Measurements from ENCODE around the gene CR1L.
"Not testable (repeated sequence)": the region's sequence is repeated elsewhere in the genome, so short reads cannot be mapped to it uniquely, and the experiment has no call there.

- not testable (repeated sequence) for TF ChIP-seq CTCF (IDR thresholded peaks at IDR 0.05 in 2 of 3, conservative IDR thresholded peaks at IDR 0.05 in 1 of 3; ENCODE audit: insufficient read depth in 2 of 3, low read depth in 1 of 3, low read length in 3 of 3); MAZ (CRISPR knock-in tag; conservative IDR thresholded peaks at IDR 0.05 in 1 of 2, IDR thresholded peaks at IDR 0.05 in 1 of 2); ETS1 (conservative IDR thresholded peaks at IDR 0.05; ENCODE audit: control insufficient read depth, low read depth, low read length); HBP1 (CRISPR knock-in tag; IDR thresholded peaks at IDR 0.05); NFXL1 (CRISPR knock-in tag; IDR thresholded peaks at IDR 0.05)
Measured at GRCh38 chr1:207625504-207626071, 19.3 kb upstream of the CR1L start.

Data from K562 (cell line).